Dermis microvascular lymphatic vessel endothelial cell (primary cell): ENCODE results near the gene TMC3. TPM values are rescaled to one million over a fixed set of nuclear protein-coding genes. Genes with fewer than 3 reads are reported as not detected.
A peak's percentile ranks its signal among the peaks of the same experiment; 100 is the strongest.
"Not testable (repeated sequence)": the region's sequence is repeated elsewhere in the genome, so short reads cannot be mapped to it uniquely, and the experiment has no call there.

Experiments
- DNase-seq, 2 donors: peaks; one replicate each; pipeline versions ENCODE4 v3.0.0 to v3.0.0-alpha.2; 2010; ENCODE audit warnings: low read depth in 2 of 2
- total RNA-seq: library from RNA; depleted of rRNA; stranded (reverse); fragments of >200 nt; gene quantifications from 2 replicates; pipeline ENCODE4 v1.2.1, GENCODE V29; 2014

Gene TMC3
- total RNA-seq, 1 donor from 2014 or later: not detected

- no peak for DNase-seq
Observed at GRCh38 chr15:81346611-81347010, 27.4 kb downstream of the TMC3 start.

GRCh38 chr15:81343371-81343770 lies 30.6 kb downstream of the TMC3 start:
- DNase-seq: no peak

- DNase-seq: no peak
Observed at GRCh38 chr15:81341351-81341750, 32.7 kb downstream of the TMC3 start.

GRCh38 chr15:81339851-81340250 lies 34.2 kb downstream of the TMC3 start:
- no peak for DNase-seq

- DNase-seq: peak in 1 of 2 donors; percentile 17
Observed at GRCh38 chr15:81339321-81339720, 34.7 kb downstream of the TMC3 start.

GRCh38 chr15:81338170-81339007 lies 35.6 kb downstream of the TMC3 start:
- peak; percentile 55 to 77 for DNase-seq

- no peak for DNase-seq
Observed at GRCh38 chr15:81337713-81338157, 36.3 kb downstream of the TMC3 start.

- DNase-seq: no peak
Observed at GRCh38 chr15:81337241-81337640, 36.8 kb downstream of the TMC3 start.

- DNase-seq: peak in 1 of 2 donors; percentile 33
Observed at GRCh38 chr15:81336568-81336967, 37.4 kb downstream of the TMC3 start.

GRCh38 chr15:81335631-81336030 lies 38.4 kb downstream of the TMC3 start:
- no peak for DNase-seq

GRCh38 chr15:81334768-81335435 lies 39.1 kb downstream of the TMC3 start:
- no peak for DNase-seq

GRCh38 chr15:81333363-81333762 lies 40.6 kb downstream of the TMC3 start:
- DNase-seq: no peak

- DNase-seq: no peak
Observed at GRCh38 chr15:81332326-81332725, 41.7 kb downstream of the TMC3 start.

GRCh38 chr15:81331600-81331999 lies 42.4 kb downstream of the TMC3 start:
- DNase-seq: no peak

GRCh38 chr15:81331141-81331540 lies 42.9 kb downstream of the TMC3 start:
- DNase-seq: not testable (repeated sequence)

- no peak for DNase-seq
Observed at GRCh38 chr15:81330366-81331090, 43.5 kb downstream of the TMC3 start.

GRCh38 chr15:81329446-81329845 lies 44.6 kb downstream of the TMC3 start:
- no peak for DNase-seq

GRCh38 chr15:81327516-81327915 lies 46.5 kb downstream of the TMC3 start:
- DNase-seq: no peak

GRCh38 chr15:81326466-81327212 lies 47.4 kb downstream of the TMC3 start:
- DNase-seq: no peak

GRCh38 chr15:81323944-81324881 lies 49.8 kb downstream of the TMC3 start, which contains the start of gene STARD5:
Gene STARD5, minus strand, starts transcription at chr15:81324141. Its CDS starts 42 bp downstream, at chr15:81324099.
- DNase-seq: peak; percentile 85 to 97
